GM10266 (cell line): ENCODE data around the gene MGMT.
A peak's percentile ranks its signal among the peaks of the same experiment; 100 is the strongest.

Source experiments
- DNase-seq: peaks from one replicate; pipeline ENCODE4 v3.0.0; 2012; ENCODE audit errors: extremely low spot score
- CTCF ChIP-seq: IDR thresholded peaks from 2 replicates; pipeline ENCODE4 v1.5.1; 2012; ENCODE audit warnings: mild to moderate bottlenecking, low read depth; ENCODE audit not compliant: control insufficient read depth, insufficient read depth; ENCODE audit errors: missing control alignments

MGMT gene

GRCh38 chr10:129599160-129599559, 132.1 kb downstream of the MGMT start:
- no peak for TF ChIP-seq CTCF
- no peak for DNase-seq

GRCh38 chr10:129601737-129602136, 134.7 kb downstream of the MGMT start:
- no peak for TF ChIP-seq CTCF
- peak; percentile 18 for DNase-seq

GRCh38 chr10:129602938-129603535, 136.0 kb downstream of the MGMT start:
- no peak for TF ChIP-seq CTCF
- DNase-seq = no peak

- DNase-seq = peak; percentile 25
- no peak for TF ChIP-seq CTCF
These were observed 137.4 kb downstream of the MGMT start for GRCh38 chr10:129604333-129605032.

- DNase-seq = peak; percentile 27
- no peak for TF ChIP-seq CTCF
These were observed 138.4 kb downstream of the MGMT start for GRCh38 chr10:129605266-129605985.

GRCh38 chr10:129605986-129606518, 139.0 kb downstream of the MGMT start:
- DNase-seq = no peak
- TF ChIP-seq CTCF = no peak
